Adrenal gland (tissue), 12 donors: ENCODE data around the gene ST8SIA6. TPM values are rescaled to one million over a fixed set of nuclear protein-coding genes. Genes with fewer than 3 reads are reported as not detected.

Experiments used
- DNase-seq, 7 donors: peaks; one replicate each; pipeline ENCODE4 v3.0.0-alpha.2; 2019 to 2020
- H3K27ac ChIP-seq, 5 donors: fragments of 200-600 bp; sonication (generic) in 4 of 5; 1 replicate in 3 of 5; 2 replicates in 2 of 5; pipeline versions ENCODE4 v1.5.1 to v1.8.0; 2016 to 2020; ENCODE audit warnings: mild to moderate bottlenecking in 1 of 5
- H3K27me3 ChIP-seq: fragments of 200-600 bp; 2 replicates; pipeline ENCODE4 v1.8.0; 2021
- H3K36me3 ChIP-seq, 2 donors: fragments of 200-600 bp; replicated peaks in 1 of 2; 1 replicate in 1 of 2; 2 replicates in 1 of 2; pipeline versions ENCODE4 v1.5.1 to v1.8.0; 2018 to 2022
- H3K4me1 ChIP-seq, 2 donors: fragments of 200-600 bp; replicated peaks in 1 of 2; 1 replicate in 1 of 2; 2 replicates in 1 of 2; pipeline versions ENCODE4 v1.5.1 to v1.8.0; 2018 to 2021
- H3K4me3 ChIP-seq, 4 donors: fragments of 200-600 bp; sonication (generic) in 3 of 4; one replicate each; pipeline ENCODE4 v1.5.1; 2016 to 2018
- H3K9me3 ChIP-seq, 3 donors: fragments of 200-600 bp; sonication (generic) in 1 of 3; replicated peaks in 1 of 3; 1 replicate in 2 of 3; 2 replicates in 1 of 3; pipeline versions ENCODE4 v1.5.1 to v1.8.0; 2016 to 2021
- CTCF ChIP-seq, 6 experiments: fragments of 450-650 bp in 4 of 6; fragments of 200-600 bp in 2 of 6; sonication (generic) in 1 of 6; IDR thresholded peaks; 1 replicate in 5 of 6; 2 replicates in 1 of 6; pipeline versions ENCODE4 v1.5.1 to v1.8.0; 2016 to 2021; ENCODE audit warnings: antibody characterized with exemption in 6 of 6, mild to moderate bottlenecking in 2 of 6, moderate library complexity in 1 of 6
- POLR2A ChIP-seq, 2 donors: fragments of 450-650 bp; IDR thresholded peaks; one replicate each; pipeline ENCODE4 v1.6.1; 2017; ENCODE audit warnings: antibody characterized with exemption in 2 of 2, mild to moderate bottlenecking in 2 of 2, moderate library complexity in 1 of 2
- WGBS, 4 donors: extraction: QIAGEN DNeasy Blood & Tissue Kit in 2 of 4; methylation state at CpG; one replicate each; pipeline versions ENCODE4 v1.1.5 to v1.1.7; 2013 to 2017; 5-methylcytosine and 5-hydroxymethylcytosine counted together
- intact Hi-C, 2 donors: fragments of 100-400 bp; cut with DNase I; formaldehyde crosslinking; loops; one replicate each; pipeline versions ENCODE4 v1.14.1 to v1.15.0; 2022 to 2023
- polyA plus RNA-seq, 3 donors: library from polyadenylated mRNA; stranded (reverse); fragments of 200-250 nt in 2 of 3; fragments of 350-450 nt in 1 of 3; fragmentation: Illumina TruSeq in 1 of 3; extraction: RNeasy Lipid Tissue Mini Kit (QIAGEN cat#74804) in 1 of 3; gene quantifications; one replicate each; pipeline ENCODE4 v1.2.3, GENCODE V29; 2013 to 2014
- total RNA-seq, 9 donors: library from RNA; depleted of rRNA in 4 of 9; stranded (reverse); fragments of >200 nt in 4 of 9; fragments of 120-200 nt in 1 of 9; fragmentation: NEBNext Ultra II Directional in 1 of 9; extraction: Animal tissue kit (Norgen Biotek cat#: 25700) in 1 of 9; gene quantifications; one replicate each; pipeline versions ENCODE4 v1.1.0 to v1.2.4, GENCODE V29; 2013 to 2023
- donor health status: healthy with polysubstance abuse.
- donor health status: Bipolar disorder and iron deficiency.
- donor health status: DM: yes; HTN: yes; CAD: no.
- donor health status: DM: no; HTN: no; CAD: no.
- donor health status: DM: no; HTN: no; CAD: no.
- donor health status: DM: yes; HTN: yes; CAD: no.

ST8SIA6 gene
- total and polyA plus RNA-seq, 12 donors: 0.13 to 3.4 (median 0.54) TPM; not detected in 1

- Histone ChIP-seq H3K36me3 (no peaks in the 10 kb centered on the region), H3K4me3 (no peak overlapping the region), H3K27me3 (peaks cover 27% of the 10 kb centered on the region), H3K4me1 (peaks cover 3 to 7% of the 10 kb centered on the region in 2 donors), H3K9me3 (no peaks in the 10 kb centered on the region), H3K27ac (no peak overlapping the region)
- intact Hi-C loops: no loop called here
- TF ChIP-seq CTCF (IDR thresholded peaks at IDR 0.05) (no peak), POLR2A (IDR thresholded peaks at IDR 0.05) (no peak)
- WGBS, 4 donors: 77 to 87% (median 82%) methylated on average over 2 of the region's 2 CpGs
- DNase-seq: no peak
Measured at GRCh38 chr10:17456032-17456548, 1.7 kb upstream of the ST8SIA6 start.

GRCh38 chr10:17455015-17455520 is 673 bp upstream of the ST8SIA6 start:
- Histone ChIP-seq H3K27ac (no peak overlapping the region), H3K27me3 (peaks cover 31% of the 10 kb centered on the region), H3K4me3 (no peak overlapping the region), H3K4me1 (peaks cover 3 to 7% of the 10 kb centered on the region in 2 donors), H3K36me3 (no peaks in the 10 kb centered on the region), H3K9me3 (no peaks in the 10 kb centered on the region)
- intact Hi-C loops: no loop called here
- DNase-seq: no peak
- TF ChIP-seq CTCF (IDR thresholded peaks at IDR 0.05) (no peak), POLR2A (IDR thresholded peaks at IDR 0.05) (no peak)
- 73 to 92% (median 91%) methylated on average over 2 of the region's 2 CpGs for WGBS, 4 donors

- peaks cover 3 to 7% of the 10 kb centered on the region in 2 donors for H3K4me1 ChIP-seq
- intact Hi-C loops: no loop called here
- H3K9me3 ChIP-seq: peaks cover 0 to 5% (median 0%) of the 10 kb centered on the region in 3 donors
- peak overlapping the region in 1 of 4 donors; percentile 35 for H3K4me3 ChIP-seq
- peak overlapping the region in 1 of 5 donors; percentile 5 for H3K27ac ChIP-seq
- TF ChIP-seq CTCF (IDR thresholded peaks at IDR 0.05) (no peak), POLR2A (IDR thresholded peaks at IDR 0.05) (no peak)
- H3K27me3 ChIP-seq: peaks cover 34% of the 10 kb centered on the region
- H3K36me3 ChIP-seq: no peaks in the 10 kb centered on the region
- peak in 1 of 7 donors; percentile 24 for DNase-seq
- WGBS, 4 donors: 0 to 2% (median 1%) methylated on average over 8 to 66 of the region's 66 CpGs
Measured at GRCh38 chr10:17453373-17454091, 863 bp downstream of the ST8SIA6 start.

GRCh38 chr10:17453035-17453372 is 1.4 kb downstream of the ST8SIA6 start:
- no peak for DNase-seq
- Histone ChIP-seq H3K4me3 (peak overlapping the region in 1 of 4 donors; percentile 35), H3K27ac (no peak overlapping the region), H3K36me3 (no peaks in the 10 kb centered on the region), H3K4me1 (peaks cover 3 to 7% of the 10 kb centered on the region in 2 donors), H3K27me3 (peaks cover 34% of the 10 kb centered on the region), H3K9me3 (peaks cover 0 to 5% (median 0%) of the 10 kb centered on the region in 3 donors)
- 13 to 19% (median 15%) methylated on average over 7 of the region's 7 CpGs for WGBS, 4 donors
- intact Hi-C loops: no loop called here
- no peak for TF ChIP-seq CTCF (IDR thresholded peaks at IDR 0.05)
- TF ChIP-seq POLR2A (IDR thresholded peaks at IDR 0.05): no peak
